GM21360 (cell line): Measurements from ENCODE around the gene PPP1CC.
"Not testable (repeated sequence)": the region's sequence is repeated elsewhere in the genome, so short reads cannot be mapped to it uniquely, and the experiment has no call there.

Experiments
- ATAC-seq: cut with Tn5 transposase; IDR thresholded peaks from one replicate; pipeline ENCODE4 v1.9.1; 2021; ENCODE audit warnings: mild to moderate bottlenecking, moderate library complexity; ENCODE audit not compliant: unreplicated experiment

The PPP1CC gene

DNA sequence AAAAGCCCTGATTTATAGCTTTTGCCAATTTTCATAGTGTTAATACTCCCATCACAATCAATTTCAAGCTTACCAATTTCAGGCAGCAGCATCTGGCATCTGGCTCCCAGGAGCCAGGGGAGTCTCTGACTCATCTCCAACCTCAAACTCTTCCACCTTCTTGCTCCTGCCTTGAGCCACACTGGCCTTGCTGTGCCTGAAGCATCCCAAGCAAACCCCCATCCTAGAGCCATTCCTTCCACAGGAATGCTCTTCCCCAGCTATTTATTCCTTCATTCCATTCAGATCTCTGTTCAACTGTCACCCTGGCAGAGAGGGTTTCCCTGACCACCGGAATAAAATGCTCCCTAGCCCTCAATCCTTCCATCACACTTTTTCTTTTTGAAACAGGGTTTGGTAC lies 13.9 kb upstream of the PPP1CC start:
- ATAC-seq = no peak

DNA sequence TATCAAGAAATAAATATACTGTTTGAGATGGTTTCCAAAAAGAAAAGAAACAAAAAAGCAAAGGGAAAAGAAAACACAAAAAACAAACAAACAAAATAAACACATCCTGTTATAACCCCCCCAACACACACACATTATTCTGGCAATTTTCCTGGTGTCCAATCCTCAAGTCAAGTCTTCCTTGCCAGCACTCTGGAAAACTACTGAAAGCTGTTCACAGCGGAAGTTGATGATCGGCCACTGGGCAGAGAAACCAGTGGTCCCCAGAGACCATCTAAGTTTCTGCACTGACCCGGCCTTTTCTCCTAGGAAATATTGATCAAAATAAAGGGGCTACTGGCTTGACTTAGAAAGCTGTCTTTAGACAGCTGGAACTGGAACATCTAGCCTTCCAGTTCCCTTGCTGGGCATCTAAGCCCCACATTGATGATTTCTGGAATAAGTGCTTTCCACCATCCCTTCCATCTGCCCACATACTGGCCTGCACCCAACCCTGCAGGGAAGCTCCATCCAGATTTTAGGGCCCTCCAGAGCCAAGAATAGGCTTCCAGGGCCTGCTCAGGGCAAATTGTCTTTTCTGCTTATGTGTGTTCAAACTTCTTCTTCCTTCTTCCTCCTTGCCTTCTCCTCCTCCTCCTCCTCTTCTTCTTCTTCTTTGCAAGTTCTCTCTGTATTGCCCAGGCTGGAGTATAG lies 11.6 kb upstream of the PPP1CC start:
- no peak for ATAC-seq

GRCh38 chr12:110750784-110751461 lies 8.2 kb upstream of the PPP1CC start:
- ATAC-seq = no peak

- ATAC-seq = no peak
Measured at GRCh38 chr12:110746550-110746949, 3.9 kb upstream of the PPP1CC start.

- ATAC-seq = no peak
Measured at GRCh38 chr12:110745542-110746284, 3.0 kb upstream of the PPP1CC start.

DNA sequence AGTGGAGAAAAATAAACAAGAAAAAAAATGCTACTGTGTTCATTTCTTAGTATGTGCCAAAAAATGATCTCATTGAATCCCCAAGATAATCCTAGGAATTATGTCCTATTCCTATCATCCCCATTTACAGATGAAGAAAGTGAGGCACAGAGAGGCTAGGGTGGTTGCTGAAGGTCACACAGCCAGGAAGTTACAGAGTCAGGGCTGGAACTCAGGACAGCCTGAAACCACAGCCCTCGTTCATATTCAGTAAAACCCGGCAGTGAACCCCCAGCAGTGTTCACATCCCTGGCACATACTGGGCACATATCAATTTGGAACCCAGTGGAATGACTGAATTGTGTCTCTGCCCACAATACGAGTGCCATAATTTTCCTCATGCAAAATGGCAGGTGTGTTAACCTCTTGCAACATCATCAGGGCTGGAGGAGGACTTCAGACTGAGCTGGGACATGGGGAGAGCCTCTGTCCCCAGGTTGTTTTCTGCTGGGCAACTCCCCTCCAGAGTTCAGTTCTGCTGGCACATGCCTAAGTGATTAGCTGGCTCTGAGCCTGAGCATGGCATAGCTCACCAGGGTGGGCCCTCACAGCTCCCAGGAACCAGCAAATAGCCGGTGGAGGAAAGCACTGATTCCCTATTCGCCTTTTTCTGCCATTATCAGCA lies 2.0 kb upstream of the PPP1CC start:
- ATAC-seq = no peak

GRCh38 chr12:110744151-110744571 lies 1.5 kb upstream of the PPP1CC start:
- ATAC-seq = no peak

DNA sequence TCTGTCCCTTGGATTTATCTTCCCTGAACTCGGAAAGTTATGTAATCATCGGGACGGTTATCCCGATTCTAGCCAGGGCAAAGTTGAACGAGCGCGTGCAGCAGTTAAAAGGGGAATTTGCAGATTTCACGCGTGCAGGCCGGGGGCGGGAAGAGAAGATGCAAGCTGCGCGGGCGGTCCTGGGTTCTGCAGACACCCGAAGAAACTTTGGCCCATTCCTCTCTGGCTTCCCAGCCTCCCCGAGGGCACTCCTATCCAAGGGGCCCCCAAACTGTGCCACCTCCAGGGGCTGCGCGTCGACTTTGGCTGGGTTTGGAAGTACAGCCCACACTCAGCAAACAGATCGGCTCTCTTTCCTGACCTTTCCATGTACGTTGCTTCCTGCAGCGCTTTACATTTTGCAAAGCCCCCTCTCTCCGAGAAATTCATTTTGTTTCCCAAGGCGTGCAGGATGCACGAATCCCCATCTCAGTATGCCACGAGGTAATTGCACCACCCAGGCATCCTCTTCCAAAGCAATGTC lies 941 bp upstream of the PPP1CC start:
- ATAC-seq = no peak

DNA sequence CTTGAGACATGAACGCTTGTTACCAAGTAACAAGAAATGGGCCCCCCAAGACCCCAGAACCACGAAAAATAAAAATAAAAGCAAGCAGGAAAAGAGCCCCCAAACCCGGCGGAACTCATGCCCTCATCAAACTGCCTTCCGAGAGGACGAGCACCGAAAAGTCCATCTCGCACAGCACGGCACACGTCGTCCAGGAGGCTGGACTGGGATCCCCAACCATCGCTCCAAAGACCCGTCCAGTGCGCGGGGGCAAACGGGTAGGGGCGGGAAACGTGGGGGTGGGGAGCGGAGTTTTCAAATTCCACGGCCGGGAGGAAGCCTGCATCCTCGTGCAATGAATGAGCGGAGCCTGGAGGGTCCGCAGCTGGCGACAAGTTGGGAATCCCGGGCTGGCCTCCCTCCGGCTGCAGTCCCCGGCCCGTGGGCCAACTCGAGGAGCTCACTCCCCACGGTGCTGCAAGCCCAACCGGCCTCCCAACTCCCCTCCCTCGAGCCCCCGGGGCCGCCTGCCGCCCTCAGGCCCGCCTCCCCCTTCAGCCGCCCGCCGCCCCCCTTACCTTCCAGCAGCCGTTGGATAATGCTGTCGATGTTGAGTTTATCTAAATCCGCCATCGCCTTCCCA lies 484 bp downstream of the PPP1CC start:
- ATAC-seq = peak; percentile 24

DNA sequence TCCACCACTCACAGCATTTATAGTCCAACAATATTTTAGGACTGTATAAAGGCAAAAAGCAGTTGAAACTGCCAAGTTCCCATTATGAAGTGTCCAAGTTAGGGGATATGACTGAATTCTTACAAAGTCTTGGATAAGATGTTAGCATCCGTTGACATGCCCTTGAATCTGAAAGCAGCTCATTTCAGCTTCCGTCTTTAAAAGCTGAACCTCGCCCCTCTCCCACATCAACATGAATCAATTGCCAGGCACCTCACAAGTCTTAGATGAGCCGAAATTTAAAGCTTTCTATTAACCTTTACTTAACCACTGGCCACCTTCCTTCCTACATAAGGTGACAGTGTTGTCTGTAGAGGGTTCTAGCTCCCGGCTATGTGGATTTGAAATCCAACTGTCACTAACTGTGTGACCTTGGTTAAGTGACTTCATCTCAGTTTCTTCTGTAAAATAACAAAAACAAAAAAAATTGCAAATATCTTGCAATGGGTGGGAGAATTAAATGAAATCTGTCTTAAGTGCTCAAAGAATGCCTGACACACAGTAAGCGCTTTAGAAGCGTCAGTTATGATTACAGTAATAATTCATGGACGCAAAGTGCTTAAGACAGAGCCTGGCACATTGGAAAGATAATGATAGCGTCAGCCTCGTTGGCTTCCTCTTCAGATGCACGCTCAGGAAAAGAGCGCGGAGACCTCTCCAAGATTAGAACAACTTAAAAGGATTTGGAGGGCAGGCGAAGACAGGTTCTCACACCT lies 1.2 kb downstream of the PPP1CC start:
- ATAC-seq = no peak

DNA sequence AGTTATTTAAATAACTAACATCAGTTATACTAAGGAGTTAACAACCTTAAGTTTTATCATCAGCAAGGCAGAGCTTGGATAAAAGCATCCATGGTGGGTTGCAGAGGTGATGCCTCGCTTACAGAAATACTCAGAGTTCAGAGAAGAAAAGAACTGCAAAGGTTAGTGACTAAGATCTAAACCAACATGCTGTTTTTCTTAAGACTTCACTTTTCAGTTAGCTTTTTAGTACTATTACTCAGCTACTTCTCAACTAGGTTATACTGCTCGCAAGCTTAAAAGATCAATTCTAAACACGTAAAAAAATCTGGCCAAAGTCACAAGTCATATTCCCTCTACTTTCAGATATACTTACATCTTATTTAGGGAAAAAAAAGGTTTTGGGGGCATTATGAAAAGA lies 2.8 kb downstream of the PPP1CC start:
- ATAC-seq = no peak

DNA sequence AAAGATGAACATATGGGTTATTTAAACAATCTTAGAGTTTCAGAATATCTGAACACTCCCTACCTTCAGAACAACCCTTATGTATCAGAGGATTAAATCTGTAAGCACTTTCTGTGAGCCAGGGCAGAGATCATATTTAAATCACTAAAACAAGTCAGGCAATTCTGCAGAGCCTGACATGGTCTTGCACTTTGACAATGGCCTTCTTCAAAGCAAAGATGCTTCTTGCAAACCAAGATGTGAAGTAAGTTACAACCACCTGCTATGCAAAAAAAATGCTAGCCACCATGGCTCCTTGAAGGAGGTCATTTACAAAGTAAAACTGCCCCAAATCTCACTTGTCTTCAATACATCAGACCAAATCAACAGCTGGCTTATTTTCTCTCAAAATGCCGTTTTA lies 3.2 kb downstream of the PPP1CC start:
- ATAC-seq = no peak

- ATAC-seq = no peak
Measured at GRCh38 chr12:110737532-110737931, 5.2 kb downstream of the PPP1CC start.

GRCh38 chr12:110737016-110737415 lies 5.7 kb downstream of the PPP1CC start:
- not testable (repeated sequence) for ATAC-seq

GRCh38 chr12:110733900-110734299 lies 8.8 kb downstream of the PPP1CC start:
- ATAC-seq = no peak

DNA sequence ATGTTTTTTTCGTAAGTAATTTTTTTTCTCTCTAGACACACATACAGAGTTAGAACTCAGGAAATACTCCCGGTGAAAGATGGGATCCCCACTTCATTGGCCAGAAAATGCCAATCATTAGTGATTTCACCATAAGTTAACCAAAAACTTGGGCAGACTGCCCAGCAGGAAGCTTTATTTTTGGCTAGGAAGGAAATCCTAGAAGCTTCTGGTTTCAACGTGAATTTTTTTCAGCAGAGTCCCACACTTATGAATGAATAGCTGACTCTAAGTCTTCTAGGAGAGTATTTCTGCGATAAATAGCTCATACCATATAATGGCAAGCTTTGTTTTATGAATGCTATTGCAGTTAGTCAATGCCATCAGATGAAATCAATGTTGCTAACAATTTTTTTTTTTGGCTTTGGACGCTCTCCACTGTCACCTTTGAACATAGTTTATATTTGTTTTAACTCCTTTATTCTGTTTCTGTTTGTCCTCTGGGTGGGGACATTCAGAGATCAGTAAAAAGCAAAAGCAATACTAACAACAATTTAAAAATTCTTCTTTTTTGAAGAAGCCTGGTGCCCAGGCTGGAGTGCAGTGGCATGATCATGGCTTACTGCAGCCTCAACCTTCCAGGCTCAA lies 9.5 kb downstream of the PPP1CC start:
- no peak for ATAC-seq

GRCh38 chr12:110732572-110732971 lies 10.1 kb downstream of the PPP1CC start:
- ATAC-seq = no peak

DNA sequence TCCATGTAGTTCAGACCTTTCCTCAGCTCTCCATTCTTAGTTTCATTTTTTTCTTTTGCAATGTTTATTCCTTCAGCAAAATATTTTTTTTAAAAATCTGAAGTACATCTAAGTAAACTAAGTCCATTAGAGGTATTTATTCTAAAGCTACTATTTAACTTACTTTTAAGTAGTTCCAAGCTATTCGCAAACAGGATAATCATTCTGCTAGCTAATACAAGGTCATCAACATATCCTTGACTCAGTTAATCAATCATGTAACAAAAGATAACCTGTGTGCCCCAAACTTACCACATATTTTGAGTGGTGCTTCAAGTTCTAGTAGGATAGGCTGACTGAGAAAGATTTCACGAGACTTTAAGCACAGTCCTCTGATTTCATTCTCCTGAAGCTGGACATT lies 11.2 kb downstream of the PPP1CC start:
- ATAC-seq = no peak

GRCh38 chr12:110728628-110729027 lies 14.1 kb downstream of the PPP1CC start:
- no peak for ATAC-seq
